SK-N-SH treated with all-trans-retinoic acid at 6 μM for 48 hours (cell line): ENCODE measurements around the gene NUP214.

ENCODE experiments used
- ATAC-seq: fragments of 200-7000 bp; cut with Tn5 transposase; 3 replicates; pipeline ENCODE4 v1.9.1; 2020; ENCODE audit warnings: mild to moderate bottlenecking, moderate library complexity
- ARNTL ChIP-seq: fragments of 450-650 bp; formaldehyde crosslinking; IDR thresholded peaks from 2 replicates; pipeline ENCODE4 v1.5.0; 2020; ENCODE audit warnings: low read depth, mild to moderate bottlenecking, moderate library complexity, borderline replicate concordance
- BACH2 ChIP-seq: fragments of 250-450 bp; sonication (Bioruptor Pico); IDR thresholded peaks from 2 replicates; pipeline ENCODE4 v1.9.0; 2021; ENCODE audit warnings: mild to moderate bottlenecking, borderline replicate concordance
- CREB5 ChIP-seq: fragments of 250-450 bp; sonication (Bioruptor Pico); IDR thresholded peaks from 2 replicates; pipeline ENCODE4 v1.5.1; 2020; ENCODE audit warnings: low read depth, mild to moderate bottlenecking, moderate library complexity
- CSDC2 ChIP-seq: fragments of 250-450 bp; sonication (Bioruptor Pico); IDR thresholded peaks from 2 replicates; pipeline ENCODE4 v1.5.0; 2020; ENCODE audit warnings: mild to moderate bottlenecking, moderate library complexity
- ESRRG ChIP-seq: fragments of 250-450 bp; sonication (Bioruptor Pico); IDR thresholded peaks from 2 replicates; pipeline ENCODE4 v1.6.1; 2021; ENCODE audit warnings: mild to moderate bottlenecking
- GLIS3 ChIP-seq: fragments of 250-450 bp; sonication (Bioruptor Pico); IDR thresholded peaks from 2 replicates; pipeline ENCODE4 v1.5.0; 2020; ENCODE audit warnings: mild to moderate bottlenecking, moderate library complexity
- ISL1 ChIP-seq: fragments of 250-450 bp; sonication (Bioruptor Pico); IDR thresholded peaks from 2 replicates; pipeline ENCODE4 v2.1.2; 2022; ENCODE audit warnings: mild to moderate bottlenecking, moderate library complexity
- OSR1 ChIP-seq: fragments of 250-450 bp; sonication (Bioruptor Pico); IDR thresholded peaks from 2 replicates; pipeline ENCODE4 v1.8.0; 2022; ENCODE audit warnings: moderate library complexity, mild to moderate bottlenecking, inconsistent platforms
- PATZ1 ChIP-seq: fragments of 250-450 bp; sonication (Bioruptor Pico); IDR thresholded peaks from 2 replicates; pipeline ENCODE4 v1.8.0; 2020; ENCODE audit warnings: mild to moderate bottlenecking, moderate library complexity, borderline replicate concordance
- RARB ChIP-seq: fragments of 250-450 bp; sonication (Bioruptor Pico); IDR thresholded peaks from 2 replicates; pipeline ENCODE4 v1.8.0; 2021; ENCODE audit warnings: mild to moderate bottlenecking, moderate library complexity
- SNAI2 ChIP-seq: fragments of 250-450 bp; sonication (Bioruptor Pico); IDR thresholded peaks from 2 replicates; pipeline ENCODE4 v1.5.0; 2020; ENCODE audit warnings: mild to moderate bottlenecking, moderate library complexity
- TCF4 ChIP-seq: fragments of 250-450 bp; sonication (Bioruptor Pico); IDR thresholded peaks from 2 replicates; pipeline ENCODE4 v1.8.0; 2021; ENCODE audit warnings: mild to moderate bottlenecking, moderate library complexity, borderline replicate concordance
- TOX ChIP-seq: fragments of 250-450 bp; sonication (Bioruptor Pico); IDR thresholded peaks from 2 replicates; pipeline ENCODE4 v1.8.0; 2021; ENCODE audit warnings: mild to moderate bottlenecking, moderate library complexity, borderline replicate concordance
- TSHZ2 ChIP-seq: fragments of 250-450 bp; sonication (Bioruptor Pico); IDR thresholded peaks from 2 replicates; pipeline ENCODE4 v1.5.0; 2020; ENCODE audit warnings: mild to moderate bottlenecking, moderate library complexity
- ZFP3 ChIP-seq: fragments of 250-450 bp; sonication (Bioruptor Pico); IDR thresholded peaks from 2 replicates; pipeline ENCODE4 v1.5.0; 2020; ENCODE audit warnings: mild to moderate bottlenecking, moderate library complexity
- ZFP30 ChIP-seq: fragments of 450-650 bp; formaldehyde crosslinking; IDR thresholded peaks from 2 replicates; pipeline ENCODE4 v1.5.0; 2022; ENCODE audit warnings: mild to moderate bottlenecking, moderate library complexity
- ZNF70 ChIP-seq: fragments of 450-650 bp; formaldehyde crosslinking; IDR thresholded peaks from 2 replicates; pipeline ENCODE4 v1.5.0; 2020; ENCODE audit warnings: mild to moderate bottlenecking, moderate library complexity
- ZNF8 ChIP-seq: fragments of 450-650 bp; formaldehyde crosslinking; IDR thresholded peaks from 2 replicates; pipeline ENCODE4 v1.5.0; 2020; ENCODE audit warnings: mild to moderate bottlenecking, moderate library complexity

Gene NUP214

GRCh38 chr9:131138676-131139075 is 13.3 kb downstream of the NUP214 start (continued):
- no peak for TF ChIP-seq PATZ1 (CRISPR knock-in tag)

- ATAC-seq: no peak
- TF ChIP-seq BACH2 (CRISPR knock-in tag): no peak
- no peak for TF ChIP-seq ISL1 (CRISPR knock-in tag)
- TF ChIP-seq CSDC2: no peak
- TF ChIP-seq PATZ1 (CRISPR knock-in tag): no peak
- TF ChIP-seq GLIS3: no peak
Measured at GRCh38 chr9:131140112-131140511, 14.7 kb downstream of the NUP214 start.

GRCh38 chr9:131140550-131140949 is 15.2 kb downstream of the NUP214 start:
- no peak for ATAC-seq
- TF ChIP-seq SNAI2 (CRISPR knock-in tag) (no peak), ZFP30 (CRISPR knock-in tag) (no peak), RARB (CRISPR knock-in tag) (no peak), TCF4 (CRISPR knock-in tag) (no peak), CREB5 (no peak), PATZ1 (CRISPR knock-in tag) (no peak), ZNF70 (CRISPR knock-in tag) (no peak), TOX (no peak), GLIS3 (no peak), ISL1 (CRISPR knock-in tag) (no peak), BACH2 (CRISPR knock-in tag) (no peak), CSDC2 (no peak)

GRCh38 chr9:131142160-131142559 is 16.8 kb downstream of the NUP214 start:
- TF ChIP-seq OSR1 (CRISPR knock-in tag) (no peak), ESRRG (no peak), TSHZ2 (CRISPR knock-in tag) (no peak), PATZ1 (CRISPR knock-in tag) (no peak), ZNF70 (CRISPR knock-in tag) (no peak), ZFP30 (CRISPR knock-in tag) (no peak), ZFP3 (CRISPR knock-in tag) (no peak), TCF4 (CRISPR knock-in tag) (no peak), BACH2 (CRISPR knock-in tag) (no peak), TOX (no peak), ISL1 (CRISPR knock-in tag) (no peak), ARNTL (CRISPR knock-in tag) (no peak), CSDC2 (no peak), ZNF8 (CRISPR knock-in tag) (no peak)
- TF ChIP-seq, all 23 proteins: peak for 0
- ATAC-seq: no peak
